GM12878 (cell line): ENCODE data around the gene PSAP. TPM values are rescaled to one million over a fixed set of nuclear protein-coding genes. Genes with fewer than 3 reads are reported as not detected.

ENCODE experiments used
- ATAC-seq: fragments of 200-7000 bp; cut with Tn5 transposase; 3 replicates; pipeline ENCODE4 v1.9.1; 2020; ENCODE audit warnings: mild to moderate bottlenecking, moderate library complexity
- BruUV-seq: library from RNA; stranded (reverse); fragments of 400-500 nt; replicated peaks from 2 replicates; lab custom pipeline; 2021; lab: Mats Ljungman, UMichigan
- CTCF ChIA-PET: fragments of 300-600 bp; sonication (Branson Sonifier 250); formaldehyde crosslinking; extraction: SDS; loops from one replicate; lab custom pipeline; 2021; ENCODE audit warnings: inconsistent platforms; lab: Yijun Ruan, JAX
- POLR2A ChIA-PET: fragments of 350-600 bp; formaldehyde crosslinking; extraction: SDS; loops from one replicate; lab custom pipeline; 2021; ENCODE audit warnings: inconsistent platforms; lab: Charles Lee
- RAD21 ChIA-PET: fragments of 300-600 bp; sonication (Branson Sonifier 250); formaldehyde crosslinking; loops from one replicate; lab custom pipeline; 2023; ENCODE audit warnings: antibody characterized with exemption; ENCODE audit not compliant: unreplicated experiment; lab: Charles Lee
- SMC1A ChIA-PET: fragments of 300-600 bp; sonication (Branson Sonifier 250); formaldehyde crosslinking; loops from one replicate; lab custom pipeline; 2023; ENCODE audit not compliant: unreplicated experiment, uncharacterized antibody; lab: Charles Lee
- DNase-seq: peaks from one replicate; pipeline ENCODE4 v3.0.0-alpha.2; 2011; ENCODE audit warnings: low read depth, low spot score
- FAIRE-seq: peaks from 3 replicates; lab custom pipeline; 2011; peaks lifted over from hg19 to GRCh38; lab: Jason Lieb, UNC
- H2AFZ ChIP-seq: 2 replicates; pipeline ENCODE4 v1.6.0; 2011; ENCODE audit warnings: low read depth, low read length, control low read depth; ENCODE audit not compliant: control insufficient read depth
- H3K27ac ChIP-seq: 2 replicates; pipeline ENCODE4 v1.5.1; 2011; ENCODE audit warnings: control low read depth; ENCODE audit not compliant: control insufficient read depth, insufficient read depth
- H3K27me3 ChIP-seq, 2 experiments: replicated peaks in 1 of 2; 2 replicates each; pipeline versions ENCODE4 v1.6.0 to v1.6.1; 2011; ENCODE audit warnings: low read length in 1 of 2; ENCODE audit not compliant: control insufficient read depth in 2 of 2, insufficient read depth in 2 of 2
- H3K36me3 ChIP-seq, 2 experiments: 2 replicates each; pipeline ENCODE4 v1.5.1; 2011; ENCODE audit warnings: low read length in 1 of 2; ENCODE audit not compliant: control insufficient read depth in 2 of 2, insufficient read depth in 2 of 2
- H3K4me1 ChIP-seq: 2 replicates; pipeline ENCODE4 v1.6.1; 2011; ENCODE audit warnings: mild to moderate bottlenecking, low read length, moderate library complexity, mixed read lengths; ENCODE audit not compliant: control insufficient read depth, insufficient read depth
- H3K4me2 ChIP-seq: 2 replicates; pipeline ENCODE4 v1.6.0; 2011; ENCODE audit warnings: control low read depth; ENCODE audit not compliant: control insufficient read depth, insufficient read depth
- H3K4me3 ChIP-seq: fragments of 200-600 bp; sonication (generic); 2 replicates; pipeline ENCODE4 v1.5.1; 2016
- H3K79me2 ChIP-seq: 2 replicates; pipeline ENCODE4 v1.6.0; 2011; ENCODE audit warnings: low read length; ENCODE audit not compliant: control insufficient read depth, insufficient read depth
- H3K9ac ChIP-seq: 2 replicates; pipeline ENCODE4 v1.8.0; 2011; ENCODE audit warnings: low read length, control low read depth, mixed read lengths; ENCODE audit not compliant: control insufficient read depth, insufficient read depth
- H3K9me3 ChIP-seq: replicated peaks from 3 replicates; pipeline ENCODE4 v1.5.1; 2011; ENCODE audit warnings: mild to moderate bottlenecking, low read length; ENCODE audit not compliant: control insufficient read depth, insufficient read depth
- H4K20me1 ChIP-seq: 2 replicates; pipeline ENCODE4 v1.6.0; 2011; ENCODE audit not compliant: control insufficient read depth, insufficient read depth
- CBX3 ChIP-seq: fragments of 200-600 bp; sonication (generic); IDR thresholded peaks from 2 replicates; pipeline ENCODE4 v1.6.1; 2016; ENCODE audit warnings: low read depth, borderline replicate concordance
- HCFC1 ChIP-seq: fragments of 150-350 bp; IDR thresholded peaks from 2 replicates; pipeline ENCODE4 v1.6.1; 2014; ENCODE audit warnings: low read length
- NFYB ChIP-seq: IDR thresholded peaks from 2 replicates; pipeline ENCODE4 v1.6.1; 2011; ENCODE audit warnings: low read depth, mild to moderate bottlenecking, low read length, improper control_type of control experiment, moderate library complexity; ENCODE audit not compliant: insufficient read depth
- POLR2AphosphoS5 ChIP-seq: IDR thresholded peaks from 2 replicates; pipeline ENCODE4 v1.6.1; 2011; ENCODE audit warnings: mild to moderate bottlenecking, low read length, inconsistent platforms
- SMC3 ChIP-seq: IDR thresholded peaks from 2 replicates; pipeline ENCODE4 v1.6.1; 2011; ENCODE audit warnings: low read length, improper control_type of control experiment, borderline replicate concordance
- TAF1 ChIP-seq: IDR thresholded peaks from 2 replicates; pipeline ENCODE4 v1.6.1; 2011; ENCODE audit warnings: mild to moderate bottlenecking, low read depth, low read length, borderline replicate concordance
- ZNF207 ChIP-seq: fragments of 450-650 bp; IDR thresholded peaks from 2 replicates; pipeline ENCODE4 v1.6.1; 2014; ENCODE audit warnings: antibody characterized with exemption, mild to moderate bottlenecking, borderline replicate concordance
- ZNF24 ChIP-seq: fragments of 450-650 bp; IDR thresholded peaks from 2 replicates; pipeline ENCODE4 v1.6.1; 2017; ENCODE audit warnings: antibody characterized with exemption, mild to moderate bottlenecking
- ZNF274 ChIP-seq: IDR thresholded peaks from one replicate; pipeline ENCODE4 v1.8.0; 2011; ENCODE audit not compliant: insufficient read length, insufficient read depth
- WGBS: methylation state at CpG from one replicate; pipeline ENCODE4 v1.1.6; 2016; ENCODE audit warnings: low lambda C conversion rate; ENCODE audit not compliant: insufficient replicate concordance, insufficient coverage; ENCODE audit errors: missing lambda C conversion rate; 5-methylcytosine and 5-hydroxymethylcytosine counted together
- in situ Hi-C: fragments of 300-500 bp; cut with MboI; formaldehyde crosslinking; loops from 9 replicates; pipeline ENCODE4 v1.14.3; 2018; ENCODE audit warnings: mixed read lengths
- intact Hi-C: fragments of 100-400 bp; cut with micrococcal nuclease; formaldehyde crosslinking; loops from one replicate; pipeline ENCODE4 v1.14.2; 2022; ENCODE audit not compliant: unreplicated experiment
- polyA plus RNA-seq, 11 experiments: library from polyadenylated mRNA; depleted of rRNA in 4 of 11; unstranded in 6 of 11; stranded (reverse) in 5 of 11; fragments of >200 nt; fragmentation: Nextera tagmentation in 4 of 11; fragmentation: Illumina TruSeq in 1 of 11; extraction: Ambion mirVana in 4 of 11; extraction: Trizol in 1 of 11; gene quantifications; 1 replicate in 1 of 11; 2 replicates in 10 of 11; pipeline versions ENCODE4 v1.2.1 to v1.2.3, GENCODE V29; 2011 to 2016; ENCODE audit warnings: inconsistent platforms in 2 of 11, missing spikeins in 2 of 11, low read depth in 1 of 11
- total RNA-seq, 4 experiments: library from RNA; depleted of rRNA in 3 of 4; stranded (reverse); fragments of >200 nt in 3 of 4; fragmentation: Illumina TruSeq in 1 of 4; extraction: Trizol in 1 of 4; gene quantifications; 2 replicates each; pipeline versions ENCODE4 v1.2.1 to v1.2.3, GENCODE V29; 2013 to 2021

Gene PSAP
- total and polyA plus RNA-seq, 10 of the 15 experiments (the other 5 are each of a cell fraction or from before 2014, with no cell fraction given), result 178 to 336 (median 286) TPM

GRCh38 chr10:71816421-71816851 is 34.6 kb downstream of the PSAP start:
- Histone ChIP-seq H3K36me3 (peaks cover 14 to 42% of the 10 kb centered on the region in 2 experiments), H3K27ac (no peak overlapping the region), H3K9me3 (no peaks in the 10 kb centered on the region)
- TF ChIP-seq CBX3 (no peak), SMC3 (no peak), ZNF274 (no peak), NFYB (no peak), ZNF207 (no peak), HCFC1 (no peak), ZNF24 (no peak), TAF1 (no peak), POLR2AphosphoS5 (no peak)
- TF ChIP-seq, all 136 proteins: peak for 0
- H3K79me2 ChIP-seq, result no peaks in the 10 kb centered on the region
- FAIRE-seq, result no peak
- H2AFZ ChIP-seq, result no peak overlapping the region
- SMC1A ChIA-PET, result no interaction called here
- H3K27me3 ChIP-seq, result no peaks in the 10 kb centered on the region
- RAD21 ChIA-PET, result no interaction called here
- H3K4me3 ChIP-seq, result no peak overlapping the region
- DNase-seq, result no peak
- no peak overlapping the region for H3K4me2 ChIP-seq
- peaks cover 3% of the 10 kb centered on the region; the same call in 1 of the 2 replicates for H3K4me1 ChIP-seq
- no peak for ATAC-seq
- 90% methylated on average over 12 of the region's 12 CpGs for WGBS
- in situ Hi-C loops (no loop called here), intact Hi-C loops (no loop called here)
- CTCF ChIA-PET, result interaction anchor here (0.6 to 8.9 kb wide), 2 partner anchors 79 to 709 kb away, joined by 3 to 46 read pairs; no protein-coding TSS in a partner anchor
- no peaks in the 10 kb centered on the region for H4K20me1 ChIP-seq
- POLR2A ChIA-PET, result interaction anchor here (0.6 kb wide), 1 partner anchor 1241 kb away, joined by 3 read pairs; no protein-coding TSS in a partner anchor
- H3K9ac ChIP-seq, result no peak overlapping the region
- BruUV-seq, result no TSS peak
